Mononuclear cell (primary cell): ENCODE measurements around the gene GFI1. TPM values are rescaled to one million over a fixed set of nuclear protein-coding genes. Genes with fewer than 3 reads are reported as not detected.
"Not testable (repeated sequence)": the region's sequence is repeated elsewhere in the genome, so short reads cannot be mapped to it uniquely, and the experiment has no call there.

ENCODE experiments used
- H3K27me3 ChIP-seq: 2 replicates; pipeline ENCODE4 v1.6.0; 2011; ENCODE audit warnings: low read length, control low read depth; ENCODE audit not compliant: insufficient read depth
- H3K4me1 ChIP-seq: 2 replicates; pipeline ENCODE4 v1.5.1; 2011; ENCODE audit warnings: mild to moderate bottlenecking, low read length, control low read depth; ENCODE audit not compliant: insufficient read depth
- H3K4me3 ChIP-seq: 2 replicates; pipeline ENCODE4 v1.5.1; 2011; ENCODE audit warnings: mild to moderate bottlenecking, low read length, moderate library complexity
- H3K9me3 ChIP-seq: 2 replicates; pipeline ENCODE4 v1.5.1; 2011; ENCODE audit warnings: low read depth, mild to moderate bottlenecking, control low read depth, low read length
- total RNA-seq: library from RNA; depleted of rRNA; stranded (reverse); fragments of >200 nt; gene quantifications from one replicate; pipeline ENCODE4 v1.2.3, GENCODE V29; 2012

The GFI1 gene
- total RNA-seq: 7.1 TPM

GRCh38 chr1:92486251-92487077, at the start of gene GFI1:
TSS of gene GFI1 (minus strand) at chr1:92486925. CDS start at chr1:92483487, 3,438 bp downstream.
- Histone ChIP-seq H3K4me1 (peaks cover 44% of the 10 kb centered on the region), H3K27me3 (no peaks in the 10 kb centered on the region), H3K9me3 (no peaks in the 10 kb centered on the region), H3K4me3 (peak within 1 kb of the TSS; percentile 64)

GRCh38 chr1:92532371-92532770, 45.6 kb upstream of the GFI1 start:
- not testable (repeated sequence) for H3K27me3 ChIP-seq, H3K4me3 ChIP-seq, H3K9me3 ChIP-seq, H3K4me1 ChIP-seq

GRCh38 chr1:92531939-92532338, 45.2 kb upstream of the GFI1 start:
- H3K9me3 ChIP-seq, H3K4me1 ChIP-seq, H3K27me3 ChIP-seq, H3K4me3 ChIP-seq: not testable (repeated sequence)

GRCh38 chr1:92527670-92528069, 40.9 kb upstream of the GFI1 start:
- Histone ChIP-seq H3K4me3 (no peak overlapping the region), H3K4me1 (no peaks in the 10 kb centered on the region), H3K9me3 (no peaks in the 10 kb centered on the region), H3K27me3 (no peaks in the 10 kb centered on the region)

GRCh38 chr1:92524944-92525590, 38.3 kb upstream of the GFI1 start:
- H3K4me3 ChIP-seq, H3K4me1 ChIP-seq: not testable (repeated sequence)

GRCh38 chr1:92519043-92519442, 32.3 kb upstream of the GFI1 start:
- H3K9me3 ChIP-seq: no peaks in the 10 kb centered on the region
- no peak overlapping the region for H3K4me3 ChIP-seq
- H3K27me3 ChIP-seq: no peaks in the 10 kb centered on the region
- H3K4me1 ChIP-seq: peaks cover 15% of the 10 kb centered on the region

More at GRCh38 chr1:92524944-92525590, 38.3 kb upstream of the GFI1 start:
- not testable (repeated sequence) for H3K27me3 ChIP-seq, H3K9me3 ChIP-seq

GRCh38 chr1:92516574-92516973, 29.8 kb upstream of the GFI1 start:
- Histone ChIP-seq H3K4me1 (peaks cover 15% of the 10 kb centered on the region), H3K9me3 (no peaks in the 10 kb centered on the region), H3K4me3 (no peak overlapping the region), H3K27me3 (no peaks in the 10 kb centered on the region)

- Histone ChIP-seq H3K4me1 (peaks cover 15% of the 10 kb centered on the region), H3K9me3 (no peaks in the 10 kb centered on the region), H3K4me3 (no peak overlapping the region), H3K27me3 (no peaks in the 10 kb centered on the region)
Observed at GRCh38 chr1:92515796-92516201, 29.1 kb upstream of the GFI1 start.

GRCh38 chr1:92511541-92511940, 24.8 kb upstream of the GFI1 start:
- Histone ChIP-seq H3K27me3 (no peaks in the 10 kb centered on the region), H3K4me3 (no peak overlapping the region), H3K9me3 (no peaks in the 10 kb centered on the region), H3K4me1 (peaks cover 15% of the 10 kb centered on the region)

- Histone ChIP-seq H3K27me3 (no peaks in the 10 kb centered on the region), H3K9me3 (no peaks in the 10 kb centered on the region), H3K4me3 (no peak overlapping the region), H3K4me1 (no peaks in the 10 kb centered on the region)
Observed at GRCh38 chr1:92509619-92510018, 22.9 kb upstream of the GFI1 start.

GRCh38 chr1:92505015-92505692, 18.4 kb upstream of the GFI1 start:
- Histone ChIP-seq H3K4me3 (no peak overlapping the region), H3K4me1 (no peaks in the 10 kb centered on the region), H3K27me3 (no peaks in the 10 kb centered on the region), H3K9me3 (no peaks in the 10 kb centered on the region)

- H3K4me1 ChIP-seq: no peaks in the 10 kb centered on the region
- H3K9me3 ChIP-seq: no peaks in the 10 kb centered on the region
- H3K4me3 ChIP-seq: no peak overlapping the region
- H3K27me3 ChIP-seq: no peaks in the 10 kb centered on the region
Observed at GRCh38 chr1:92504291-92505014, 17.7 kb upstream of the GFI1 start.

GRCh38 chr1:92503926-92504285, 17.2 kb upstream of the GFI1 start:
- Histone ChIP-seq H3K4me3 (no peak overlapping the region), H3K9me3 (no peaks in the 10 kb centered on the region), H3K27me3 (no peaks in the 10 kb centered on the region)

GRCh38 chr1:92503043-92503925, 16.6 kb upstream of the GFI1 start:
- Histone ChIP-seq H3K4me3 (no peak overlapping the region), H3K9me3 (no peaks in the 10 kb centered on the region), H3K27me3 (no peaks in the 10 kb centered on the region), H3K4me1 (no peaks in the 10 kb centered on the region)

More at GRCh38 chr1:92503926-92504285, 17.2 kb upstream of the GFI1 start:
- no peaks in the 10 kb centered on the region for H3K4me1 ChIP-seq
